ENCODE results near the gene FAM135A. TPM values are rescaled to one million over a fixed set of nuclear protein-coding genes. Genes with fewer than 3 reads are reported as not detected.

Gene FAM135A
- total and polyA plus RNA-seq, 2 donors (not counting 1 experiment from before 2014, with no cell fraction given), result 3.9 to 30.6 TPM

DNA sequence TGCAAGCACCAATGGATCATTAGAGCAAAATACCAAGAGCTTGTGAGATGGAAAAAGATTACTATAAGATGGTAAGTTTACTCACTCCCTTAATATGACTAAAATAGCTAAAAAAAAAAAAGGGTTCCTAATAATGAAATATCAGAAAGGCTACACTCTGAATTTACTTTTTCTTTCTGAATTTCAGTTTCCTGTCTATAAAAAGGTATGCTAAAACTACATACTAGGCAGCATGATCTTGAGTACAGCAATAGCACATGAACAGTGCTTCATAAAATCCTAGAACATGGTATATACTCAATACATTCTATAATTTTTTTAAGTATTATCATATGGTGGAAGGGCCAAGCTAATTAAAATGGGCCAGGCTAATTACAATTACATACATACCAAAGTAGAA is 24.0 kb upstream of the FAM135A start:
- H2AFZ ChIP-seq (ENCODE audit: insufficient read depth, low read depth, low read length, poor library complexity, severe bottlenecking), result no peak overlapping the region
- H3K27ac Mint-ChIP-seq, result no peak overlapping the region
- intact Hi-C loops (cut with micrococcal nuclease), result no loop called here
- H3K27me3 ChIP-seq (replicated peaks in 1 of 4; ENCODE audit: control extremely low read depth in 1 of 4, control insufficient read depth in 3 of 4, insufficient read depth in 4 of 4, low read length in 3 of 4), result peaks cover 0 to 21% (median 5%) of the 10 kb centered on the region in 4 experiments
- no peak overlapping the region for H3K9ac ChIP-seq (ENCODE audit: low read length)
- H3K4me2 ChIP-seq (replicated peaks; ENCODE audit: low read depth, low read length, poor library complexity, severe bottlenecking), result no peak overlapping the region
- ChIA-PET CTCF (interaction anchor here (1.0 kb wide), 1 partner anchor 17 kb away, joined by 5 read pairs; no protein-coding TSS in a partner anchor), POLR2A (no interaction called here)
- no peaks in the 10 kb centered on the region for H3K36me3 ChIP-seq (replicated peaks in 1 of 2; ENCODE audit: control extremely low read depth in 1 of 2, control insufficient read depth in 1 of 2, extremely low read depth in 1 of 2, insufficient read depth in 2 of 2, low read length in 1 of 2)
- no peak overlapping the region for H3K27ac ChIP-seq (ENCODE audit: low read length in 2 of 2)
- H3K4me3 ChIP-seq (ENCODE audit: control extremely low read depth in 1 of 5, extremely low read depth in 1 of 5, insufficient read depth in 1 of 5, low read depth in 2 of 5, low read length in 4 of 5), result no peak overlapping the region
- H3K4me1 ChIP-seq (ENCODE audit: control insufficient read depth in 2 of 2, insufficient read depth in 2 of 2, low read length in 2 of 2), result no peaks in the 10 kb centered on the region
- H3K9me3 Mint-ChIP-seq (ENCODE audit: insufficient read depth), result no peaks in the 10 kb centered on the region
- TF ChIP-seq CTCF (IDR thresholded peaks at IDR 0.05), result no peak
- TF ChIP-seq EZH2 (IDR thresholded peaks at IDR 0.05; ENCODE audit: borderline replicate concordance, insufficient read depth, low read depth, low read length, poor library complexity, severe bottlenecking), result no peak
- no peaks in the 10 kb centered on the region for H3K4me1 Mint-ChIP-seq
- H4K20me1 ChIP-seq (ENCODE audit: control insufficient read depth, insufficient read depth, low read length, poor library complexity, severe bottlenecking), result no peaks in the 10 kb centered on the region
- H3K9me3 ChIP-seq (ENCODE audit: control extremely low read depth in 1 of 3, control insufficient read depth in 2 of 3, insufficient read depth in 1 of 3, low read length in 2 of 3), result no peaks in the 10 kb centered on the region
- no peak for DNase-seq
- ATAC-seq (ENCODE audit: low read depth), result no peak
- H3K79me2 ChIP-seq (ENCODE audit: control insufficient read depth, insufficient read depth, low read length), result no peaks in the 10 kb centered on the region
- H3K27me3 Mint-ChIP-seq, result peaks cover 33% of the 10 kb centered on the region
- no peak overlapping the region for H3K4me3 Mint-ChIP-seq

GRCh38 chr6:70390067-70390466 is 23.2 kb upstream of the FAM135A start:
- H3K4me3 ChIP-seq (ENCODE audit: control extremely low read depth in 1 of 5, extremely low read depth in 1 of 5, insufficient read depth in 1 of 5, low read depth in 2 of 5, low read length in 4 of 5), result no peak overlapping the region
- H3K9me3 Mint-ChIP-seq (ENCODE audit: insufficient read depth), result no peaks in the 10 kb centered on the region
- no peak overlapping the region for H3K27ac ChIP-seq (ENCODE audit: low read length in 2 of 2)
- no CpG with 5 or more reads among the region's 1 CpG for WGBS (ENCODE audit: insufficient coverage)
- intact Hi-C loops (cut with micrococcal nuclease), result no loop called here
- no peaks in the 10 kb centered on the region for H3K4me1 Mint-ChIP-seq
- H3K4me2 ChIP-seq (replicated peaks; ENCODE audit: low read depth, low read length, poor library complexity, severe bottlenecking), result no peak overlapping the region
- peaks cover 0 to 21% (median 5%) of the 10 kb centered on the region in 4 experiments for H3K27me3 ChIP-seq (replicated peaks in 1 of 4; ENCODE audit: control extremely low read depth in 1 of 4, control insufficient read depth in 3 of 4, insufficient read depth in 4 of 4, low read length in 3 of 4)
- ChIA-PET POLR2A (no interaction called here), CTCF (no interaction called here)
- no peak overlapping the region for H3K27ac Mint-ChIP-seq
- H3K9ac ChIP-seq (ENCODE audit: low read length), result no peak overlapping the region
- ATAC-seq (ENCODE audit: low read depth), result no peak
- H3K4me3 Mint-ChIP-seq, result no peak overlapping the region
- TF ChIP-seq CTCF (IDR thresholded peaks at IDR 0.05) (no peak), EZH2 (IDR thresholded peaks at IDR 0.05; ENCODE audit: borderline replicate concordance, insufficient read depth, low read depth, low read length, poor library complexity, severe bottlenecking) (no peak)
- no peak for DNase-seq
- no peak overlapping the region for H2AFZ ChIP-seq (ENCODE audit: insufficient read depth, low read depth, low read length, poor library complexity, severe bottlenecking)
- H4K20me1 ChIP-seq (ENCODE audit: control insufficient read depth, insufficient read depth, low read length, poor library complexity, severe bottlenecking), result no peaks in the 10 kb centered on the region
- H3K79me2 ChIP-seq (ENCODE audit: control insufficient read depth, insufficient read depth, low read length), result no peaks in the 10 kb centered on the region
- peaks cover 39% of the 10 kb centered on the region for H3K27me3 Mint-ChIP-seq
- H3K4me1 ChIP-seq (ENCODE audit: control insufficient read depth in 2 of 2, insufficient read depth in 2 of 2, low read length in 2 of 2), result no peaks in the 10 kb centered on the region
- H3K36me3 ChIP-seq (replicated peaks in 1 of 2; ENCODE audit: control extremely low read depth in 1 of 2, control insufficient read depth in 1 of 2, extremely low read depth in 1 of 2, insufficient read depth in 2 of 2, low read length in 1 of 2), result no peaks in the 10 kb centered on the region
- H3K9me3 ChIP-seq (ENCODE audit: control extremely low read depth in 1 of 3, control insufficient read depth in 2 of 3, insufficient read depth in 1 of 3, low read length in 2 of 3), result no peaks in the 10 kb centered on the region

Measured in B cell (primary cell).